ENCODE results near the gene OAS3.
"Not testable (repeated sequence)": the region's sequence is repeated elsewhere in the genome, so short reads cannot be mapped to it uniquely, and the experiment has no call there.

The OAS3 gene

DNA sequence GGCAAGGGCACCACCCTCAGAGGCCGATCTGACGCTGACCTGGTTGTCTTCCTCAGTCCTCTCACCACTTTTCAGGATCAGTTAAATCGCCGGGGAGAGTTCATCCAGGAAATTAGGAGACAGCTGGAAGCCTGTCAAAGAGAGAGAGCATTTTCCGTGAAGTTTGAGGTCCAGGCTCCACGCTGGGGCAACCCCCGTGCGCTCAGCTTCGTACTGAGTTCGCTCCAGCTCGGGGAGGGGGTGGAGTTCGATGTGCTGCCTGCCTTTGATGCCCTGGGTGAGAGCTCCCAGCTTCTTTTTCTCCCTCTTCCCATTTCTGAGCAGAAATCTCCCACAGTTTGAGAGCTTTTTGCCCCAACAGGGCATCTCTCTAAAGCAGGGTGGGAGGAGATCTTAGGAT lies 29.7 kb upstream of the OAS3 start:
- Histone ChIP-seq H3K9ac (ENCODE audit: low read depth, low read length) (no peak overlapping the region; the same call in 1 of the 2 replicates), H3K4me1 (ENCODE audit: insufficient read depth, low read length) (peaks cover 41% of the 10 kb centered on the region), H4K20me1 (ENCODE audit: insufficient read depth, low read length) (no peaks in the 10 kb centered on the region), H3K79me2 (ENCODE audit: insufficient read depth, low read length) (no peaks in the 10 kb centered on the region), H3K9me3 (ENCODE audit: insufficient read depth, low read length, severe bottlenecking) (peaks cover 12% of the 10 kb centered on the region), H3K27me3 (ENCODE audit: insufficient read depth, low read length, poor library complexity) (no peaks in the 10 kb centered on the region), H3K36me3 (ENCODE audit: insufficient read depth, low read length) (no peaks in the 10 kb centered on the region), H3K4me3 (ENCODE audit: low read depth in 1 of 2, low read length in 2 of 2) (no peak overlapping the region), H3K4me2 (ENCODE audit: insufficient read depth, low read length) (no peak overlapping the region), H2AFZ (ENCODE audit: low read depth, low read length) (no peak overlapping the region), H3K27ac (ENCODE audit: low read length) (no peak overlapping the region)
- ATAC-seq (ENCODE audit: insufficient read depth, low read depth) (no peak), DNase-seq (no peak)
- TF ChIP-seq EZH2 (IDR thresholded peaks at IDR 0.05; ENCODE audit: borderline replicate concordance, low read depth, low read length, severe bottlenecking): no peak
- TF ChIP-seq, protein P1, sequence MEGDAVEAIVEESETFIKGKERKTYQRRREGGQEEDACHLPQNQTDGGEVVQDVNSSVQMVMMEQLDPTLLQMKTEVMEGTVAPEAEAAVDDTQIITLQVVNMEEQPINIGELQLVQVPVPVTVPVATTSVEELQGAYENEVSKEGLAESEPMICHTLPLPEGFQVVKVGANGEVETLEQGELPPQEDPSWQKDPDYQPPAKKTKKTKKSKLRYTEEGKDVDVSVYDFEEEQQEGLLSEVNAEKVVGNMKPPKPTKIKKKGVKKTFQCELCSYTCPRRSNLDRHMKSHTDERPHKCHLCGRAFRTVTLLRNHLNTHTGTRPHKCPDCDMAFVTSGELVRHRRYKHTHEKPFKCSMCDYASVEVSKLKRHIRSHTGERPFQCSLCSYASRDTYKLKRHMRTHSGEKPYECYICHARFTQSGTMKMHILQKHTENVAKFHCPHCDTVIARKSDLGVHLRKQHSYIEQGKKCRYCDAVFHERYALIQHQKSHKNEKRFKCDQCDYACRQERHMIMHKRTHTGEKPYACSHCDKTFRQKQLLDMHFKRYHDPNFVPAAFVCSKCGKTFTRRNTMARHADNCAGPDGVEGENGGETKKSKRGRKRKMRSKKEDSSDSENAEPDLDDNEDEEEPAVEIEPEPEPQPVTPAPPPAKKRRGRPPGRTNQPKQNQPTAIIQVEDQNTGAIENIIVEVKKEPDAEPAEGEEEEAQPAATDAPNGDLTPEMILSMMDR (IDR thresholded peaks at IDR 0.05; ENCODE audit: borderline replicate concordance, extremely low read depth, low read length, poor library complexity, severe bottlenecking): no peak

DNA sequence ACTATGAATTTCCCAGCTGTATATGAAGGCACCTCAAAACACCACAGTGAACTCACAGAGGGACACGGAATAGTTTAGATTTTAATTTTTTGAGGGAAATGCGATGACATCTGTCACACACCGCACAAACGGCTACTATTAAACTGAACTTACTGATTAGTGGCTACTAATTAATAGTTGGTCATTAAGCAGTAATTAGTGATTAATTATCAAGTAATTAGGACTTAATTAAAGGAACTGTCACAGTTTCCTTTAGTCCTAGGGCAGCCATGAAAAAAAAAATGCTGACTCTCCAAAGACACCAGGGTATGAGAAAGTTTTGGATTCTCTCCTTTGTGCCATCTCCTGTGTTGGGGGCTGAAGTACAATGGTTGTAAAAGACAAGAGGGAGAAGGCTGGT lies 28.6 kb upstream of the OAS3 start:
- DNase-seq: no peak
- Histone ChIP-seq H2AFZ (ENCODE audit: low read depth, low read length) (no peak overlapping the region), H3K9me3 (ENCODE audit: insufficient read depth, low read length, severe bottlenecking) (peaks cover 16% of the 10 kb centered on the region), H3K4me2 (ENCODE audit: insufficient read depth, low read length) (no peak overlapping the region), H3K4me3 (ENCODE audit: low read depth in 1 of 2, low read length in 2 of 2) (no peak overlapping the region), H3K4me1 (ENCODE audit: insufficient read depth, low read length) (peaks cover 41% of the 10 kb centered on the region), H3K9ac (ENCODE audit: low read depth, low read length) (no peak overlapping the region), H3K27ac (ENCODE audit: low read length) (no peak overlapping the region), H4K20me1 (ENCODE audit: insufficient read depth, low read length) (no peaks in the 10 kb centered on the region), H3K27me3 (ENCODE audit: insufficient read depth, low read length, poor library complexity) (no peaks in the 10 kb centered on the region), H3K79me2 (ENCODE audit: insufficient read depth, low read length) (no peaks in the 10 kb centered on the region), H3K36me3 (ENCODE audit: insufficient read depth, low read length) (no peaks in the 10 kb centered on the region)
- no peak for TF ChIP-seq EZH2 (IDR thresholded peaks at IDR 0.05; ENCODE audit: borderline replicate concordance, low read depth, low read length, severe bottlenecking)
- TF ChIP-seq, protein P1 (IDR thresholded peaks at IDR 0.05; ENCODE audit: borderline replicate concordance, extremely low read depth, low read length, poor library complexity, severe bottlenecking): no peak
- no peak for ATAC-seq (ENCODE audit: insufficient read depth, low read depth)

DNA sequence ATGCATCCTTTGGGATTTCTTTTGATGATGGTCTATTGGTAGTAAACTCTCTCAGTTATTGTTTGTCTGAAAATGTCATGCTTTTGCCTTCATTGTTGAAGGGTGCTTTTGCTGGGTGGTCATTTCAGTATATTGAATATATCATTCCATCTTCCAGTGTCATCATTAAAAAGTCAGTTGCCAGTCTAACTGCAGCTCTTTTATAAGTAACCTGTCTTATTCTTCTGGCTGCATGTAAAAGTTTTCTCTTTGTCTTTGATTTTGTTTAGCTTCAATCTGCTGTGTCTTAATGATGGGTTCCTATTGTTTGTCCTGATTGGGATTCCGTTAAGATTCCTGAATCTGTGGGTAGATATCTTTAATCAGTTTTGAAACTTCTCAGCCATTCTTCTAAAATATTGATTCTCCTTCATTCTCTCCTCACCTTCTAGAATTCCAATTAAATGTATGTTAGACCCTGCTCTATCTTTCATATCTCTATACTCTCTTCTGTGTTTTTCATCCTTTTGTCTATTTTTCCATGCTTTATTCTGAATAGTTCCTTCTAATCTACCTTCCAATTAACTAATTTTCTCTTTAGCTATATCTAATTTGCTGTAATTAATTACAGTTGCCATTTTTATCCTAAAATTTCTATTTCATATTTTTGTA lies 25.1 kb upstream of the OAS3 start:
- H3K36me3 ChIP-seq (ENCODE audit: insufficient read depth, low read length): peaks cover 10% of the 10 kb centered on the region; the same call in 1 of the 2 replicates
- ATAC-seq (ENCODE audit: insufficient read depth, low read depth): no peak

DNA sequence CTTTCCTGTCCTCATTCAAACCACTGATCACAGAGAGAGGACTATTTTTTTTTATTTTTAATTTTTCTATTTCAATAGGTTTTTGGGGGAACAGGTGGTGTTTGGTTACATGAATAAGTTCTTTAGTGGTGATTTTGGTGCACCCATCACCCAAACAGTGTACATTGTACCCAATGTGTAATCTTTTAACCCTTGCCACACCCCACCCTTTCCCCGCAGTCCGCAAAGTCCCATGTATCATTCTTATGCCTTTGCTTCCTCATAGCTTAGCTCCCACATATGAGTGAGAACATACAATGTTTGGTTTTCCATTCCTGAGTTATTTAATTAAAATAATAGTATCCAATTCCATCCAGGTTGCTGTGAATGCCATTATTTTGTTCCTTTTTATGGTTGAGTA lies 24.4 kb upstream of the OAS3 start:
- not testable (repeated sequence) for H3K9ac ChIP-seq (ENCODE audit: low read depth, low read length); H2AFZ ChIP-seq (ENCODE audit: low read depth, low read length); H3K4me2 ChIP-seq (ENCODE audit: insufficient read depth, low read length); H4K20me1 ChIP-seq (ENCODE audit: insufficient read depth, low read length); H3K79me2 ChIP-seq (ENCODE audit: insufficient read depth, low read length); H3K4me3 ChIP-seq (ENCODE audit: low read depth in 1 of 2, low read length in 2 of 2); H3K27ac ChIP-seq (ENCODE audit: low read length); H3K27me3 ChIP-seq (ENCODE audit: insufficient read depth, low read length, poor library complexity); DNase-seq; ATAC-seq (ENCODE audit: insufficient read depth, low read depth); H3K4me1 ChIP-seq (ENCODE audit: insufficient read depth, low read length)
- peaks cover 14% of the 10 kb centered on the region; the same call in 1 of the 2 replicates for H3K36me3 ChIP-seq (ENCODE audit: insufficient read depth, low read length)
- peaks cover 16% of the 10 kb centered on the region for H3K9me3 ChIP-seq (ENCODE audit: insufficient read depth, low read length, severe bottlenecking)

More for the DNA sequence above, 25.1 kb upstream of the OAS3 start:
- H3K4me2 ChIP-seq (ENCODE audit: insufficient read depth, low read length): no peak overlapping the region
- no peak overlapping the region for H3K4me3 ChIP-seq (ENCODE audit: low read depth in 1 of 2, low read length in 2 of 2)
- TF ChIP-seq, protein P1 (IDR thresholded peaks at IDR 0.05; ENCODE audit: borderline replicate concordance, extremely low read depth, low read length, poor library complexity, severe bottlenecking): no peak
- TF ChIP-seq EZH2 (IDR thresholded peaks at IDR 0.05; ENCODE audit: borderline replicate concordance, low read depth, low read length, severe bottlenecking): no peak
- no peaks in the 10 kb centered on the region for H3K27me3 ChIP-seq (ENCODE audit: insufficient read depth, low read length, poor library complexity)
- no peak overlapping the region for H2AFZ ChIP-seq (ENCODE audit: low read depth, low read length)
- no peaks in the 10 kb centered on the region for H4K20me1 ChIP-seq (ENCODE audit: insufficient read depth, low read length)
- DNase-seq: no peak
- no peak overlapping the region for H3K9ac ChIP-seq (ENCODE audit: low read depth, low read length)
- H3K27ac ChIP-seq (ENCODE audit: low read length): no peak overlapping the region
- no peaks in the 10 kb centered on the region for H3K79me2 ChIP-seq (ENCODE audit: insufficient read depth, low read length)
- H3K9me3 ChIP-seq (ENCODE audit: insufficient read depth, low read length, severe bottlenecking): peaks cover 16% of the 10 kb centered on the region
- H3K4me1 ChIP-seq (ENCODE audit: insufficient read depth, low read length): peaks cover 14% of the 10 kb centered on the region

Data from DND-41 (cell line).